ENCODE data around the gene ZNF57. TPM values are rescaled to one million over a fixed set of nuclear protein-coding genes. Genes with fewer than 3 reads are reported as not detected.
"Not testable (repeated sequence)": the region's sequence is repeated elsewhere in the genome, so short reads cannot be mapped to it uniquely, and the experiment has no call there.

The ZNF57 gene
- total RNA-seq, 2 experiments from 2014 or later, result 5.0 to 5.1 TPM

- ChIA-PET CTCF (interaction anchor here (0.6 to 3.2 kb wide), 26 partner anchors 10 to 262 kb away, joined by 3 to 20 read pairs (median 4); partner anchors contain the start of genes CELF5 and TLE6), POLR2A (no interaction called here)
- H3K4me3 Mint-ChIP-seq, result no peak overlapping the region
- no peak overlapping the region for H3K27ac Mint-ChIP-seq
- intact Hi-C loops (cut with micrococcal nuclease), result loop anchor here (10.0 kb wide), 1 partner anchor 143 kb away; no protein-coding TSS in a partner anchor
- ATAC-seq, result peak; percentile 84
- DNase-seq, result peak; percentile 65
- H3K9me3 Mint-ChIP-seq, result no peaks in the 10 kb centered on the region
- H3K27me3 Mint-ChIP-seq, result no peaks in the 10 kb centered on the region
- no peaks in the 10 kb centered on the region for H3K36me3 Mint-ChIP-seq (ENCODE audit: low read depth)
- TF ChIP-seq CTCF (IDR thresholded peaks at IDR 0.05), result peak; percentile 81
- peaks cover 3% of the 10 kb centered on the region for H3K4me1 Mint-ChIP-seq (ENCODE audit: low read depth)
These were observed 61.4 kb downstream of the ZNF57 start for GRCh38 chr19:2962018-2962670.

GRCh38 chr19:2963122-2963521, 62.4 kb downstream of the ZNF57 start:
- intact Hi-C loops (cut with micrococcal nuclease), result loop anchor here (10.0 kb wide), 1 partner anchor 142 kb away; no protein-coding TSS in a partner anchor
- Mint-ChIP-seq H3K9me3 (no peaks in the 10 kb centered on the region), H3K4me1 (ENCODE audit: low read depth) (peaks cover 3% of the 10 kb centered on the region), H3K4me3 (no peak overlapping the region), H3K27me3 (no peaks in the 10 kb centered on the region), H3K36me3 (ENCODE audit: low read depth) (no peaks in the 10 kb centered on the region), H3K27ac (no peak overlapping the region)
- no peak for ATAC-seq
- TF ChIP-seq CTCF (IDR thresholded peaks at IDR 0.05), result no peak
- no peak for DNase-seq
- POLR2A ChIA-PET, result interaction anchor here (0.6 kb wide), 1 partner anchor 138 kb away, joined by 3 read pairs; no protein-coding TSS in a partner anchor
- CTCF ChIA-PET, result interaction anchor here (0.9 to 3.2 kb wide), 17 partner anchors 11 to 261 kb away, joined by 3 to 20 read pairs (median 6); partner anchors contain the start of genes CELF5 and TLE6

- ATAC-seq; H3K36me3 Mint-ChIP-seq (ENCODE audit: low read depth); H3K27me3 Mint-ChIP-seq; H3K9me3 Mint-ChIP-seq; H3K4me3 Mint-ChIP-seq; POLR2A ChIA-PET; H3K4me1 Mint-ChIP-seq (ENCODE audit: low read depth); H3K27ac Mint-ChIP-seq; DNase-seq: not testable (repeated sequence)
- CTCF ChIA-PET, result interaction anchor here (1.5 to 3.2 kb wide), 8 partner anchors 13 to 162 kb away, joined by 3 to 20 read pairs (median 12); partner anchors contain the start of gene TLE6
- intact Hi-C loops (cut with micrococcal nuclease), result loop anchor here (10.0 kb wide), 1 partner anchor 141 kb away; no protein-coding TSS in a partner anchor
These were observed 62.9 kb downstream of the ZNF57 start for GRCh38 chr19:2963631-2964030.

GRCh38 chr19:2964874-2965273, 64.1 kb downstream of the ZNF57 start:
- Mint-ChIP-seq H3K9me3 (no peaks in the 10 kb centered on the region), H3K4me1 (ENCODE audit: low read depth) (peaks cover 3% of the 10 kb centered on the region), H3K4me3 (no peak overlapping the region), H3K27ac (no peak overlapping the region), H3K27me3 (no peaks in the 10 kb centered on the region), H3K36me3 (ENCODE audit: low read depth) (no peaks in the 10 kb centered on the region)
- no peak for TF ChIP-seq CTCF (IDR thresholded peaks at IDR 0.05)
- DNase-seq (no peak), ATAC-seq (no peak)
- intact Hi-C loops (cut with micrococcal nuclease), result loop anchor here (10.0 kb wide), 1 partner anchor 140 kb away; no protein-coding TSS in a partner anchor
- CTCF ChIA-PET, result interaction anchor here (2.1 to 2.7 kb wide), 2 partner anchors 14 to 140 kb away, joined by 7 to 21 read pairs; no protein-coding TSS in a partner anchor
- POLR2A ChIA-PET, result no interaction called here

- H3K27ac Mint-ChIP-seq, result no peak overlapping the region
- H3K4me1 Mint-ChIP-seq (ENCODE audit: low read depth), result no peaks in the 10 kb centered on the region
- H3K9me3 Mint-ChIP-seq, result no peaks in the 10 kb centered on the region
- no peak overlapping the region for H3K4me3 Mint-ChIP-seq
- ChIA-PET CTCF (interaction anchor here (1.1 to 2.1 kb wide), 4 partner anchors 17 to 177 kb away, joined by 3 to 10 read pairs (median 4); no protein-coding TSS in a partner anchor), POLR2A (interaction anchor here (0.6 kb wide), 1 partner anchor 413 kb away, joined by 3 read pairs; no protein-coding TSS in a partner anchor)
- H3K27me3 Mint-ChIP-seq, result no peaks in the 10 kb centered on the region
- intact Hi-C loops (cut with micrococcal nuclease), result loop anchor here (10.0 kb wide), 1 partner anchor 137 kb away; no protein-coding TSS in a partner anchor
- H3K36me3 Mint-ChIP-seq (ENCODE audit: low read depth), result no peaks in the 10 kb centered on the region
- TF ChIP-seq CTCF (IDR thresholded peaks at IDR 0.05), result no peak
- ATAC-seq (no peak), DNase-seq (no peak)
These were observed 67.2 kb downstream of the ZNF57 start for GRCh38 chr19:2967972-2968371.

Other genes with a start within 250 kb of the ZNF57 start
- under 1 TPM; 0.27 to 0.32 TPM for gene GNG7, start 198.2 kb upstream of the ZNF57 start, total RNA-seq
- gene DIRAS1, start 179.6 kb upstream of the ZNF57 start, total RNA-seq, result under 1 TPM in 1 of 2 experiments, not detected in 1; 0.09 TPM
- 10 to 100 TPM; 35.5 to 38.1 TPM for gene SLC39A3, start 160.9 kb upstream of the ZNF57 start, total RNA-seq
- gene SGTA, start 117.7 kb upstream of the ZNF57 start, total RNA-seq, result 10 to 100 TPM; 53.4 to 60.8 TPM
- gene THOP1, start 115.4 kb upstream of the ZNF57 start, total RNA-seq, result 100 to 1,000 TPM; 157 to 158 TPM
- 1 to 10 TPM in 1 of 2 experiments, under 1 TPM in 1; 0.83 to 1.5 TPM for gene ZNF554, start 81.1 kb upstream of the ZNF57 start, total RNA-seq
- gene ZNF555, start 59.5 kb upstream of the ZNF57 start, total RNA-seq, result 1 to 10 TPM; 1.5 to 2.1 TPM
- gene ZNF556, start 33.6 kb upstream of the ZNF57 start, total RNA-seq, result not detected
- 1 to 10 TPM; 2.6 to 2.8 TPM for gene ZNF77, start 44.0 kb downstream of the ZNF57 start, total RNA-seq
- 1 to 10 TPM; 3.5 to 5.1 TPM for gene TLE6, start 76.6 kb downstream of the ZNF57 start, total RNA-seq
- gene TLE2, start 128.4 kb downstream of the ZNF57 start, total RNA-seq, result 1 to 10 TPM; 2.8 to 3.0 TPM
- gene TLE5, start 161.6 kb downstream of the ZNF57 start, total RNA-seq, result 100 to 1,000 TPM; 283 to 296 TPM
- 1 to 10 TPM; 5.2 to 5.4 TPM for gene GNA11, start 193.4 kb downstream of the ZNF57 start, total RNA-seq
- 10 to 100 TPM; 44.1 to 45.5 TPM for gene GNA15, start 235.1 kb downstream of the ZNF57 start, total RNA-seq

Measured in activated CD8-positive, alpha-beta T cell treated with anti-CD3 and anti-CD28 coated beads for 36 hours (primary cell).